Sigmoid colon (tissue), 4 donors: ENCODE measurements around the gene COX20.

Experiments used
- POLR2A ChIP-seq, 2 donors: fragments of 450-650 bp; IDR thresholded peaks; one replicate each; pipeline ENCODE4 v1.6.1; 2016; ENCODE audit warnings: antibody characterized with exemption in 2 of 2, mild to moderate bottlenecking in 2 of 2, moderate library complexity in 2 of 2
- POLR2AphosphoS5 ChIP-seq, 4 donors: sonication (generic); formaldehyde crosslinking; IDR thresholded peaks; one replicate each; pipeline ENCODE4 v1.6.1; 2017; ENCODE audit warnings: antibody characterized with exemption in 4 of 4
- TF ChIP-seq, protein P1 (sequence below), 4 experiments: fragments of 450-650 bp in 3 of 4; fragments of 200-600 bp in 1 of 4; IDR thresholded peaks; one replicate each; pipeline ENCODE4 v1.5.1; 2016 to 2019; ENCODE audit warnings: antibody characterized with exemption in 4 of 4, mild to moderate bottlenecking in 3 of 4, moderate library complexity in 2 of 4

DNA sequence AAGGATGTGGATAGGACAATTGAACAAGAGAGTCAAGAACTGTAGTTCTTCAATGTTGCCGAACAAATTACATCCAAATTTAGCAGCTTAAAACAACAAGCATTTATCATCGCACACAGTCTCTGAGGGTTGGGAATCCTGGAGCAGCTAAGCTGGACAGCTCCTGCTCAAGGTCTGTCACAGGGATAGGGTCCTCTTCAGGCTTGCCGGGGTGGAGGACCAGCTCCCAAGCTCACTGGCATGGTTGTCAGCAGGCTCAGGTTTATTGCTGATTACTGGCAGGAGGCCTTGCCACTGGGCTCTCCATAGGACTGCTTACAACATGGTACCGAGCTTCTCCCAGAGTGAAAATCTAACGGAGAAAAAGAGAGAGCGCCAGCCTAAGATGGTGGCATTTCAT lies 22.1 kb upstream of the COX20 start:
- TF ChIP-seq, protein P1, sequence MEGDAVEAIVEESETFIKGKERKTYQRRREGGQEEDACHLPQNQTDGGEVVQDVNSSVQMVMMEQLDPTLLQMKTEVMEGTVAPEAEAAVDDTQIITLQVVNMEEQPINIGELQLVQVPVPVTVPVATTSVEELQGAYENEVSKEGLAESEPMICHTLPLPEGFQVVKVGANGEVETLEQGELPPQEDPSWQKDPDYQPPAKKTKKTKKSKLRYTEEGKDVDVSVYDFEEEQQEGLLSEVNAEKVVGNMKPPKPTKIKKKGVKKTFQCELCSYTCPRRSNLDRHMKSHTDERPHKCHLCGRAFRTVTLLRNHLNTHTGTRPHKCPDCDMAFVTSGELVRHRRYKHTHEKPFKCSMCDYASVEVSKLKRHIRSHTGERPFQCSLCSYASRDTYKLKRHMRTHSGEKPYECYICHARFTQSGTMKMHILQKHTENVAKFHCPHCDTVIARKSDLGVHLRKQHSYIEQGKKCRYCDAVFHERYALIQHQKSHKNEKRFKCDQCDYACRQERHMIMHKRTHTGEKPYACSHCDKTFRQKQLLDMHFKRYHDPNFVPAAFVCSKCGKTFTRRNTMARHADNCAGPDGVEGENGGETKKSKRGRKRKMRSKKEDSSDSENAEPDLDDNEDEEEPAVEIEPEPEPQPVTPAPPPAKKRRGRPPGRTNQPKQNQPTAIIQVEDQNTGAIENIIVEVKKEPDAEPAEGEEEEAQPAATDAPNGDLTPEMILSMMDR (IDR thresholded peaks at IDR 0.05): no peak
- TF ChIP-seq POLR2AphosphoS5 (IDR thresholded peaks at IDR 0.05) (no peak), POLR2A (IDR thresholded peaks at IDR 0.05) (no peak)
